Measurements from ENCODE around the gene CSF2RB.

DNA sequence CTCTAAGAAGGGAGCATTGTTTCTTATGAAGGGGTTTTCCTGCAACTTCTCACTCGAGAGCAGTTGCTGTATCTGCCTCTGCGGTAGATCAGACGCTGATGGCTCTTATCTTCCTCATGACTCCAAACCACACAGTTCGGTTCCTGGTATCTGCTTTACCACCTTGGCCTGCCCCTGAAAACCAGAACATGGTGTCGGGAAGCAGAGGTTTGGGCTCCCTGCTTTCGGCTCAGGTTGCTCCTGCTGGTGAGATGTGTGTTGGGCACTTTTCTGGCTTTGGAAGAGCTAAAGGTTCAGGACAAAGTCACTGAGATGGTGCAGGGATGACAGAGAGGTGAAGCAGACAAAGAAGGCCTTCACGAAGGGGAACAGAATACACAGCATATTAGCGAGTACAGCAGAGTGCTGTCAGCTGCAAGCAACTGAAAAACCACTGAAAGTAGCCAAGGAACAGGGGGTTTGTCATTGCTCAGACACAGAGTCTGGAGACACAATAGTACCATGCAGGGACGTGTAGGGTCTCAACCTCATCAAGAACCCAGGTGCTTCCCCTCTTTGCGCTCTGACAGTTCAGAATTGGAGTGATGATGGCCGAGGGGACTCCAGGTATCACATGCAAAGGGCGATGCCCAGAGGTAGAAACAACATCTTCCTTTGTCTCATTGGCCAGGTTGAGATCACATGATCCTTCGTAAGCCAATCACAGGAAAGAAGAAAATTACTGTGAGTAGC lies 11.9 kb upstream of the CSF2RB start:
- TF ChIP-seq, protein P1, sequence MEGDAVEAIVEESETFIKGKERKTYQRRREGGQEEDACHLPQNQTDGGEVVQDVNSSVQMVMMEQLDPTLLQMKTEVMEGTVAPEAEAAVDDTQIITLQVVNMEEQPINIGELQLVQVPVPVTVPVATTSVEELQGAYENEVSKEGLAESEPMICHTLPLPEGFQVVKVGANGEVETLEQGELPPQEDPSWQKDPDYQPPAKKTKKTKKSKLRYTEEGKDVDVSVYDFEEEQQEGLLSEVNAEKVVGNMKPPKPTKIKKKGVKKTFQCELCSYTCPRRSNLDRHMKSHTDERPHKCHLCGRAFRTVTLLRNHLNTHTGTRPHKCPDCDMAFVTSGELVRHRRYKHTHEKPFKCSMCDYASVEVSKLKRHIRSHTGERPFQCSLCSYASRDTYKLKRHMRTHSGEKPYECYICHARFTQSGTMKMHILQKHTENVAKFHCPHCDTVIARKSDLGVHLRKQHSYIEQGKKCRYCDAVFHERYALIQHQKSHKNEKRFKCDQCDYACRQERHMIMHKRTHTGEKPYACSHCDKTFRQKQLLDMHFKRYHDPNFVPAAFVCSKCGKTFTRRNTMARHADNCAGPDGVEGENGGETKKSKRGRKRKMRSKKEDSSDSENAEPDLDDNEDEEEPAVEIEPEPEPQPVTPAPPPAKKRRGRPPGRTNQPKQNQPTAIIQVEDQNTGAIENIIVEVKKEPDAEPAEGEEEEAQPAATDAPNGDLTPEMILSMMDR (IDR thresholded peaks at IDR 0.05), result no peak
- TF ChIP-seq POLR2A (IDR thresholded peaks at IDR 0.05) (no peak), POLR2AphosphoS5 (IDR thresholded peaks at IDR 0.05; ENCODE audit: insufficient read depth in 1 of 2, low read depth in 1 of 2) (no peak)
